Astrocyte (in vitro differentiated cells and primary cell): Measurements from ENCODE around the gene ACTN2. TPM values are rescaled to one million over a fixed set of nuclear protein-coding genes. Genes with fewer than 3 reads are reported as not detected.

ENCODE experiments used
- DNase-seq: peaks from one replicate; pipeline ENCODE4 v3.0.0-alpha.2; 2010; ENCODE audit warnings: low read depth
- FAIRE-seq: peaks from 2 replicates; lab custom pipeline; 2011; peaks lifted over from hg19 to GRCh38; lab: Jason Lieb, UNC
- H2AFZ ChIP-seq: 2 replicates; pipeline ENCODE4 v1.6.0; 2012; ENCODE audit warnings: low read depth, low read length, inconsistent platforms
- H3K27ac ChIP-seq: 2 replicates; pipeline ENCODE4 v1.5.1; 2011; ENCODE audit warnings: low read depth, low read length, inconsistent platforms
- H3K27me3 ChIP-seq: 2 replicates; pipeline ENCODE4 v1.6.0; 2011; ENCODE audit warnings: low read length, inconsistent platforms; ENCODE audit not compliant: insufficient read depth
- H3K36me3 ChIP-seq: 2 replicates; pipeline ENCODE4 v1.5.1; 2011; ENCODE audit warnings: low read length, inconsistent platforms; ENCODE audit not compliant: insufficient read depth
- H3K4me1 ChIP-seq: 2 replicates; pipeline ENCODE4 v1.5.1; 2011; ENCODE audit warnings: low read length, inconsistent platforms; ENCODE audit not compliant: insufficient read depth
- H3K4me2 ChIP-seq: 2 replicates; pipeline ENCODE4 v1.6.0; 2012; ENCODE audit warnings: low read length, inconsistent platforms
- H3K4me3 ChIP-seq: 2 replicates; pipeline ENCODE4 v1.5.1; 2011; ENCODE audit warnings: low read depth, mild to moderate bottlenecking, low read length, inconsistent platforms; ENCODE audit not compliant: insufficient read depth
- H3K79me2 ChIP-seq: 2 replicates; pipeline ENCODE4 v1.6.0; 2012; ENCODE audit warnings: mild to moderate bottlenecking, low read length, inconsistent platforms; ENCODE audit not compliant: insufficient read depth
- H3K9ac ChIP-seq: 2 replicates; pipeline ENCODE4 v1.6.0; 2012; ENCODE audit warnings: mild to moderate bottlenecking, low read length, inconsistent platforms
- H3K9me3 ChIP-seq: 2 replicates; pipeline ENCODE4 v1.5.1; 2012; ENCODE audit warnings: low read depth, mild to moderate bottlenecking, low read length, inconsistent platforms; ENCODE audit not compliant: insufficient read depth
- H4K20me1 ChIP-seq: 2 replicates; pipeline ENCODE4 v1.6.0; 2012; ENCODE audit warnings: low read length, inconsistent platforms; ENCODE audit not compliant: insufficient read depth
- H3K27ac Mint-ChIP-seq: one replicate; pipeline ENCODE4 v1.8.0; 2021; ENCODE audit warnings: mild to moderate bottlenecking, mixed read lengths; ENCODE audit not compliant: unreplicated experiment
- H3K27me3 Mint-ChIP-seq: one replicate; pipeline ENCODE4 v1.8.0; 2021; ENCODE audit warnings: low read depth, mixed read lengths; ENCODE audit not compliant: unreplicated experiment
- H3K36me3 Mint-ChIP-seq: one replicate; pipeline ENCODE4 v1.8.0; 2021; ENCODE audit warnings: low read depth, mixed read lengths; ENCODE audit not compliant: unreplicated experiment
- H3K4me1 Mint-ChIP-seq: one replicate; pipeline ENCODE4 v1.8.0; 2021; ENCODE audit warnings: low read depth, mixed read lengths; ENCODE audit not compliant: unreplicated experiment
- H3K4me3 Mint-ChIP-seq: one replicate; pipeline ENCODE4 v1.8.0; 2021; ENCODE audit warnings: mild to moderate bottlenecking, moderate library complexity, mixed read lengths; ENCODE audit not compliant: unreplicated experiment
- H3K9me3 Mint-ChIP-seq: one replicate; pipeline ENCODE4 v1.8.0; 2021; ENCODE audit warnings: mild to moderate bottlenecking, mixed read lengths; ENCODE audit not compliant: unreplicated experiment
- EZH2 ChIP-seq: IDR thresholded peaks from 2 replicates; pipeline ENCODE4 v1.6.1; 2012; ENCODE audit warnings: mild to moderate bottlenecking, low read length, inconsistent platforms; ENCODE audit not compliant: insufficient read depth
- total RNA-seq: library from RNA; stranded (reverse); gene quantifications from 2 replicates; pipeline ENCODE4 v1.2.1, GENCODE V29; 2021
- TF ChIP-seq, protein P1 (sequence below): IDR thresholded peaks from 2 replicates; pipeline ENCODE4 v1.5.1; 2011; ENCODE audit warnings: low read depth, mild to moderate bottlenecking, inconsistent platforms, low read length, moderate library complexity; ENCODE audit not compliant: insufficient read depth

Gene ACTN2
- total RNA-seq, 1 donor from 2014 or later: 0.89 TPM

DNA sequence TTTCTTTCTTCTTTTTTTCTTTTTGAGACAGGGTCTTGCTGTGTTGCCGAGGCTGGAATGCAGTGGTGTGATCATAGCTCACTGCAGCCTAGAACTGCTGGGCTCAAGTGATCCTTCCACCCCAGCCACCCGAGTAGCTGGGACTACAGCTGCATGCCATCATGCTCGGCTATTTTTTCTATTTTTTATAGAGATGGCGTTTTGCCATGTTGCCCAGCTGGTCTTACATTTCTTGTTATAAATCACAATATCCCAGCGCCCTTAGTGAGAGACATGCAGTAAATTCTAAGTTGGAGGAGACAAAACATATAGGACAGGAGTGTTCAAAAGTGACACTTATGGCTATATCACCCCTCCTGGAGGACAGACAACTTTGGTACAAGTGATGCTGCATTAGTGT is 31.3 kb upstream of the ACTN2 start:
- Histone ChIP-seq H3K79me2 (no peaks in the 10 kb centered on the region), H4K20me1 (no peaks in the 10 kb centered on the region), H3K9ac (no peak overlapping the region), H3K4me3 (no peak overlapping the region), H3K4me1 (no peaks in the 10 kb centered on the region), H3K4me2 (no peak overlapping the region), H3K36me3 (no peaks in the 10 kb centered on the region), H3K27ac (no peak overlapping the region), H2AFZ (no peak overlapping the region), H3K27me3 (no peaks in the 10 kb centered on the region), H3K9me3 (peaks cover 3% of the 10 kb centered on the region)
- TF ChIP-seq, protein P1, sequence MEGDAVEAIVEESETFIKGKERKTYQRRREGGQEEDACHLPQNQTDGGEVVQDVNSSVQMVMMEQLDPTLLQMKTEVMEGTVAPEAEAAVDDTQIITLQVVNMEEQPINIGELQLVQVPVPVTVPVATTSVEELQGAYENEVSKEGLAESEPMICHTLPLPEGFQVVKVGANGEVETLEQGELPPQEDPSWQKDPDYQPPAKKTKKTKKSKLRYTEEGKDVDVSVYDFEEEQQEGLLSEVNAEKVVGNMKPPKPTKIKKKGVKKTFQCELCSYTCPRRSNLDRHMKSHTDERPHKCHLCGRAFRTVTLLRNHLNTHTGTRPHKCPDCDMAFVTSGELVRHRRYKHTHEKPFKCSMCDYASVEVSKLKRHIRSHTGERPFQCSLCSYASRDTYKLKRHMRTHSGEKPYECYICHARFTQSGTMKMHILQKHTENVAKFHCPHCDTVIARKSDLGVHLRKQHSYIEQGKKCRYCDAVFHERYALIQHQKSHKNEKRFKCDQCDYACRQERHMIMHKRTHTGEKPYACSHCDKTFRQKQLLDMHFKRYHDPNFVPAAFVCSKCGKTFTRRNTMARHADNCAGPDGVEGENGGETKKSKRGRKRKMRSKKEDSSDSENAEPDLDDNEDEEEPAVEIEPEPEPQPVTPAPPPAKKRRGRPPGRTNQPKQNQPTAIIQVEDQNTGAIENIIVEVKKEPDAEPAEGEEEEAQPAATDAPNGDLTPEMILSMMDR: no peak
- no peak for TF ChIP-seq EZH2
- Mint-ChIP-seq H3K36me3 (peaks cover 2% of the 10 kb centered on the region), H3K4me3 (no peak overlapping the region), H3K9me3 (no peaks in the 10 kb centered on the region), H3K27me3 (peaks cover 3% of the 10 kb centered on the region), H3K27ac (no peak overlapping the region), H3K4me1 (no peaks in the 10 kb centered on the region)
- FAIRE-seq: no peak
- DNase-seq: no peak

DNA sequence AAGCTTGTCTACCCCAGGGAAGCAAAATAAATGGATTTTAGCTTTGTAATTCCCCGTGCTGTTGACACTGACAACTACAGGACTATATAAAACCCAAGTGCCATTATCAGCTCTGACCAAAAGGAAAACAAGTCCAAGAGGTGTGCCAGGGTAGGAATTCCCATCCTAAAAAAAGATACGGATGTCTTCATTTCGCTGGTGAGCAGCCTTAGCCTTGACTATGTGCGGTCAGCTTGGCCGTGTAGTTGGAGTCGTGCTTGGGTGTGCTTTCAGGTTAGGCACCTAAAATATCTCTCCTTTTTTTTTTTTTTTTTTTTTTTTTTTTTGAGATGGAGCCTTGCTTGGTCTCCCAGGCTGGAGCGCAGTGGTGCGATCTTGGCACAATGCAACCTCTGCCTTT is 28.9 kb upstream of the ACTN2 start:
- no peaks in the 10 kb centered on the region for H3K36me3 ChIP-seq
- no peak overlapping the region for H3K9ac ChIP-seq
- peaks cover 3% of the 10 kb centered on the region for H3K27me3 Mint-ChIP-seq
- no peaks in the 10 kb centered on the region for H3K9me3 Mint-ChIP-seq
- no peak overlapping the region for H3K27ac Mint-ChIP-seq
- H3K4me1 Mint-ChIP-seq: no peaks in the 10 kb centered on the region
- DNase-seq (no peak), FAIRE-seq (no peak)
- no peak overlapping the region for H3K4me3 Mint-ChIP-seq
- peaks cover 3% of the 10 kb centered on the region for H3K9me3 ChIP-seq
- TF ChIP-seq EZH2: no peak
- TF ChIP-seq, protein P1: no peak
- no peak overlapping the region for H3K27ac ChIP-seq
- no peaks in the 10 kb centered on the region for H4K20me1 ChIP-seq
- H3K36me3 Mint-ChIP-seq: no peaks in the 10 kb centered on the region
- no peak overlapping the region for H3K4me3 ChIP-seq
- H3K4me2 ChIP-seq: no peak overlapping the region
- H3K27me3 ChIP-seq: no peaks in the 10 kb centered on the region
- no peaks in the 10 kb centered on the region for H3K4me1 ChIP-seq
- no peaks in the 10 kb centered on the region for H3K79me2 ChIP-seq
- no peak overlapping the region for H2AFZ ChIP-seq

DNA sequence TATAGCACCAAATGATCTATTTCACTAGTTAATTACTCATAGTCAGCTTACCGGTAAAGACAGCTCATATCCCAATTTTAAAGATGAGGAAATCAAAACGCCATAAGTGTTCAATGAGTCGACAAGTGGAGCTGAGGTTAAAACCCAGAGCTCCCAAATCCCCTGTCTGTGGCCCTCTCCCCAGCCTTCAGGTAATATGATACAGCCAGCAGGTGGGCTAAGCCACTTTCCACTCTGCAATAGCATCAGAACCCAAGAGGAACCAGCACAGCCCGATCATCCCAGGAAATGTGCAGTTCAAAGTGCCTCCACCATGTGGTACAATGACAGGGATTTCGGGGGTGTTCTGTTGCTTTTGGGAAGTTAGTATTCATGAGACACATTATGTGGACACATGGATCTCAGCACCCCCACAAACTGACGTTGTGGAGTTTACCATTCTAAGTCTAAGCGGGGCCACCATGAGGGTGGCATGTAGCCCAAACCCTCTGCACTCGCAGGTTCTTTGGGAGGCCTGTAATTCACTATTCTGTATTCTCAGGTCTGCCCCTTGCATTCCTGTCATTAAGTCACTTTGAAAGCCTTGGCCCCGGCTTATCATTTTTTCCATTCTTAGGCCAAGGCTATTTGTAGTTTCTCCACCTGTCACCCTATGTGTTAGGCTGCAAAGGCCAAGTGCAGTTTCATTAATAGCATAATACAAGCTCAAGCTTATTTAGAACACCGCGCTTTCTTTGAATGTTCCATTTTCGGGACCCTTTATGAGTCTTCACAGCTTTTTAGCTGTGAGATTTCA is 26.3 kb upstream of the ACTN2 start:
- Histone ChIP-seq H3K9ac (no peak overlapping the region), H3K27ac (no peak overlapping the region), H3K4me2 (no peak overlapping the region), H3K27me3 (no peaks in the 10 kb centered on the region), H4K20me1 (no peaks in the 10 kb centered on the region), H3K9me3 (peaks cover 3% of the 10 kb centered on the region), H3K4me1 (no peaks in the 10 kb centered on the region), H3K4me3 (no peak overlapping the region), H3K36me3 (no peaks in the 10 kb centered on the region), H2AFZ (no peak overlapping the region), H3K79me2 (no peaks in the 10 kb centered on the region)
- Mint-ChIP-seq H3K27me3 (peaks cover 3% of the 10 kb centered on the region), H3K27ac (no peak overlapping the region), H3K9me3 (no peaks in the 10 kb centered on the region), H3K4me3 (no peak overlapping the region), H3K4me1 (peaks cover 2% of the 10 kb centered on the region), H3K36me3 (no peaks in the 10 kb centered on the region)
- TF ChIP-seq, protein P1: no peak
- no peak for TF ChIP-seq EZH2
- no peak for FAIRE-seq
- DNase-seq: no peak
